Renal cortical epithelial cell (primary cell): ENCODE measurements around the gene DAND5. TPM values are rescaled to one million over a fixed set of nuclear protein-coding genes. Genes with fewer than 3 reads are reported as not detected.
"Not testable (repeated sequence)": the region's sequence is repeated elsewhere in the genome, so short reads cannot be mapped to it uniquely, and the experiment has no call there.

Experiments used
- DNase-seq: peaks from one replicate; pipeline ENCODE4 v3.0.0-alpha.2; 2011; ENCODE audit warnings: low read depth
- total RNA-seq: library from RNA; depleted of rRNA; stranded (reverse); fragments of >200 nt; gene quantifications from 2 replicates; pipeline ENCODE4 v1.2.3, GENCODE V29; 2014

The DAND5 gene
- total RNA-seq, 1 donor from 2014 or later, result 0.05 TPM

DNA sequence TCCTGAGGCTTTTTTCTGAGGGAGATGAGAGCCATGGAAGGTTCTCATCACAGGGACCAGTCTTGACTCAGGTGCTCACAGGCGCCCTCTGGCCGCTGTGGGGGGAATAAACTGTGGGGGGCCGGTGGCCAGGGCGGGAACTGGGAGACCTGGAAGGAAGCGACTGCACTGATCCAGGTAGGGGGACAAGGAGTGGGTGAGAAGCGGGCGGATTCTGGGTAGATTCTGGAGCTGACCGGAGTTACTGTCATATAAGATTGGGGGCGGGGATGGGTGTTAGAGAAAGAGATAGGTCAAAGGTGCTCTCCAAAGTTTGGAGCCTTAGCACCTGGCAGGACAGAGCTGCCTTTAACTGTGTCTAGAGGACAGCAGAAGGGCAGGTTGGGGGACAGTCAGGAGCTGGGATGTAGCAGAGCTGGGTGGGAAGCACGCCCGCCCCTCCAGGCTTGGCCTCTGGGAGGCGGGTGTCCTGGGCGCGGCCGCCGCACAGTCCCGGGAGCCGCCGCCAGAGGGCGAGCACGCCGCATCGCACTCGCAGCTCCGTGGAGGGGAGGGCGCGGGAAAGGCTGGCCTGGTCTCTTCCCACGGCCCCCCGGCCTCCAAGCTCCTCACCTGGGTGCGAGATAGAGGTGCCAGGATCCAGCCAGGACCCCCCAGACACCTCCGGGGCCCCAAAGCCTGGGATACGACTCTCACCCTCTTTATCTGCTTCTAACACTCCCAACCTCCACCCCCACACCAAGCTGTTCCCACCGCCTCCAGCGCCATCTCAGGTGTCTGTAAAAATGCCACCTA, 4.2 kb upstream of the DAND5 start:
- no peak for DNase-seq

DNA sequence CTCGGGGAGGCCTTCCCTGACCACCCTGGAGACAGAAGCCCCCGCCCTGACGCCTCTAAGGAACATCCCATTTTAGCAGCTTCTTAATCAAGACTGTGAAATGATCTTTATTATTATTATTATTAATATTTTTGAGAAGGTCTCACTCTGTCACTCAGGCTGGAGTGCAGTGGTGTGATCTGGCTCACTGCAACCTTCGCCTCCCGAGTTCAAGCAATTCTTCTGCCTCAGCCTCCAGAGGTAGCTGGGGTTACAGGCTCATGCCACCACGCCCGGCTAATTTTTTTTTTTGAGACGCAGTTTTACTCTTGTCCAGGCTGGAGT, 3.6 kb upstream of the DAND5 start:
- no peak for DNase-seq

DNA sequence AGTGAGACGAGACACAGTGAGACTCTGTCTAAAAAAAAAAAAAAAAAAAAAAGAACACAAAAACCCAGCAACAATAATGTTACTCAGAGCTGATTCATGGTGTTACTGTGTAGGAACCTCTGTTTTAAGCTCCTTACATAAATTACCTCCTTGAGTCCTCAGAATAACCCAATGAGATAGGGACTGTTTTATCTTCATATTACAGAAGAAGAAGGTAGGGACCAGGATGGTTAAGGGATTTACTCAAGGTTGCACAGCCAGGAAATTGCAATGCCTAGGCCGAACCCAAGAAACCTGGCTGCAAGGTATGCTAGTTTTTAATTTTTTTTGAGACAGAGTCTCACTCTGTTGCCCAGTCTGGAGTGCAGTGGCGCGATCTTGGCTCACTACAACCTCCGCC, 1.5 kb upstream of the DAND5 start:
- DNase-seq, result no peak

- no peak for DNase-seq
These were observed 869 bp downstream of the DAND5 start for GRCh38 chr19:12970070-12970820.

DNA sequence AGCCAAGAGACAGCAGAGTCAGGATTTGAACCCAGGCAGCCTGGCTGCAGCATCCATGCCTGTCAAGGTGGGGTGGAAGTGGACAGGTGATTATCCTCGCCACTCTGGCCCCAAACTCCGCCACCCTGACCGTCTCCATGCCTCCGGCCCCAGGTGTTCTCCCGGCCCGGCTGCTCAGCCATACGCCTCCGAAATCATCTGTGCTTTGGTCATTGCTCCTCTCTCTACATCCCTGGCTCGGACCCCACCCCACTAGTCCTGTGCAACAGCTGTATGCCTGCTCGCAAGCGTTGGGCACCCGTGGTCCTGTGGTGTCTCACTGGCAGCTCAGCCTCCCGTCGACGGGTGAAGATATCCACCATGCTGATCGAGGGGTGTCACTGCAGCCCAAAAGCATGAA, 3.9 kb downstream of the DAND5 start:
- DNase-seq, result no peak

- DNase-seq, result no peak
These were observed 5.2 kb downstream of the DAND5 start for GRCh38 chr19:12974301-12975220.

DNA sequence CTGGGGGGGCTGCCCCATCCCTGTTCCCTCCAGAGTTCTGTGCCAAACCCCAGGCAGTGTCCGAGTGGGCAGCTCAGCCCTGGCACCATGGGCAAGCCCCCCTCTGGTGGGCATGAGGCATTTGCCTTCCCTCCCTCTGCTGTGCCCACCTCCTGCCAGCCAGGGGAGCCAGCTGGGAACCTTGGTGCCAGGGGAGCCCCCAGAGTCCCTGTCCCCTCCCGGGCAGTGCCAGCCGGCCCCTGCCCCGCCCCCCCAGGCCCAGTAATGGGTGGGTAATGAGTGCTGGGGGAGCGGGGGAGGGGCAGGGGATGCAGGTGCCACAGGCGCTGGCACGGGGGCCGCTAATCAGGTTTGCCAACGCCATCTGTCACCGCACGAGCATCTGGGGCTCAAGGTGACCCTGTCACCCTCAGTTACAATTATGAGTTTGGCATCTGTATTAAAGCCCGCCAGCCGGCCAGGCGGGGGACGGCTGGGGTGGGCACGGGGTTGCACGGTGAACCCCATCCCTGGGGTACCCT, 5.9 kb downstream of the DAND5 start:
- DNase-seq, result no peak

DNA sequence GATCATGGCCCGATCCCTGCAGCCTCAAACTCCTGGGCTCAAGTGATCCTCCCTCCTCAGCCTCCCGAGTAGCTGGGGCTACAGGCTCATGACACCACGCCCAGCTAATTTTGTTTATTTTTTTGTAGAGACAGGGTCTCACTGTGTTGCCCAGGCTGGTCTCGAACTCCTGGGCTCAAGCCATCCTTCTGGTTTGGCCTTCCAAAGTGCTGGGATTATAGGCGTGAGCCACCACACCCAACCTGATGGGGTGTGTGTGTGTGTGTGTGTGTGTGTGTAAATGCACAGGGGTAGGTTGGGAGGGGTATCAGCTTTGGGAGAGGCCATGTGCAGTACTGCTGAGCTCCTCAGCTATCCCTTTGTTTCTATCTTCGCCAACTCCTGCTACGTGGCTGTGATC, 6.7 kb downstream of the DAND5 start:
- DNase-seq, result not testable (repeated sequence)

- DNase-seq, result no peak
These were observed 10.6 kb downstream of the DAND5 start for GRCh38 chr19:12979974-12980373.

DNA sequence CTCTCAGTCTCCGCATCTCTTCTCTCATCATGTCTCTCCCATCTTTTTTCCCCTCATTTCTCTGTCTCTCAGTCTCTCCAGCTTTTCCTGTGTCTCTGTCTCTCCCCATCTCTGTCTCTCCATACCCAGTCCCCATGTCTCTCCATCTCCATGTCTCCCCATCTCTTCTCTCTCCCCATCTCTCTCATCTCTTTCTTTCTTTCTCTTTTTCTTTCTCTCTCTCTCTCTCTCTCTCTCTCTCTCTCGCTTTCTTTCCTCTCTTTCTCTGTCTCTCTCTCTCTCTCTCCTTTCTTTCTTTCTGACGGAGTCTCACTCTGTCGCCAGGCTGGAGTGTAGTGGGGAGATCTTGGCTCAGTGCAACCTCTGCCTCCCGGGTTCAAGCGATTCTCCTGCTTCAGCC, 13.3 kb downstream of the DAND5 start:
- no peak for DNase-seq

- no peak for DNase-seq
These were observed 13.7 kb downstream of the DAND5 start for GRCh38 chr19:12983091-12983490.

DNA sequence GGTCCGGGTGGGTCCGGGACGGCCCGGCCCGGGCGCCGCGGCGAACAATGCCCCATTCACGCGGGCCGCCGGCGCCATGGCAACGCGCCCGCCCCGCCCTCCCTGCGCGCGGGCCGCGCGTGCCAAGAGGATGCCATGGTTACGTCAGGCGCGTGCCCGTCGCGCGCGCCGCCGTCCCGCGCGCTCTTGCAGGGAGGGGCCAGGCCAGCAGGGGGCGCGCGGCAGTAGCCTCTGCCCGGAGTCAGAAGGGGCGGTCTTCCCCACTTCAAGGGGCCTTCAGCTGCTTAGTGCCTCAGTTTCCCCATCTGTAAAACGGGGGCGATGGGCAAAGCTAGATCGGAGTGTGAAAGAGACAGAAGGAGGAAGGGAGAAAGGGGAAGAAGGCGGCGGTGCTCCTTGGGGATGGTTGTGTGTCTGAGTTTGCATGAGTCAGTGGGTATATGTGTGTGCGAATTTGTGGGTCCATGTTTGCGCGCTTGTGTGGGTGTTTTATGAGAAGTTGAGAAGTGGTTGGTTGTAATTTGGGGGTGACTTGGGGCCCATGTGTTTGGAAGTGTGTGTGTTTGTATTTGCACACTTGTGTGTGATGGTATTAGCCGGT, 14.3 kb downstream of the DAND5 start:
- peak; percentile 9 for DNase-seq

DNA sequence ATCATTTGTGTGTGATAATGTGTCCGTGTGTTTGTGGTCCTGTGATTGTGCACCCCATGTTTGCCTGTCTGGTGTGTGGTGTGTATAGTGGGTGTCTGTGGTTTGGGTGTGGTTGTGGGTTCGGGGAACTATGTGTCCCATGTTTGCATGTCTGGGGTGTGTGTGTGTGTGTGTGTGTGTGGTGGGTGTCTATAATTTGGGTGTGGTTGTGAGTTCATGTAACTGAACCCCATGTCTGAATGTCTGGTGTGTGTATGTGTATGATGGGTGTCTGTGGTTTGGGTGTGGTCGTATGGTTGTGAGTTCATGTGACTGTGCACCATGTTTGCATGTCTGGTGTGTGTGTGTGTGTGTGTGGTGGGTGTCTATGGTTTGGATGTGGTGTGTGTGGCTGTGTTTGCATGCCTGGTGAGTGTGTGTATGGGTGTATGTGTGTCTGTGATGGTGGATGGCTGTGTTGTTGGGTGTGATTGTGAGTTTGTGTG, 14.8 kb downstream of the DAND5 start:
- no peak for DNase-seq

DNA sequence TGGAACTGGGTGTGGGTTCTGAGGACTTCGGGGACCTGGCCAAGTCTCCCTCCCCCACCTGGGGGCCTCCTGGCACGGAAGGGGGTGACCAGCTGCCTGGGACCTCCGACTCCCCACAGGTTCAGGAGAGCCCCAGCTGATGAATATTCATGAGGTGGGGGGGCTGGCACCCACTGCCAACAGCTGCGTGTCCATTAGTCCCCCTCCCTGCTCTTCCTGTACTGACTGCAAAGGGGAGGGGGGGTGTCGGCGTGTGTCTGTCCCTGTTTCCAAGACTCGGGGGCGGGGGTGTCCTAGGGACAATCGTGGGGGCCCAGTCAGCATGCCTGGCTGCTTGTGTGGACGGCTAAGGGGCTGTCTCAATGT, 15.3 kb downstream of the DAND5 start:
- no peak for DNase-seq

DNA sequence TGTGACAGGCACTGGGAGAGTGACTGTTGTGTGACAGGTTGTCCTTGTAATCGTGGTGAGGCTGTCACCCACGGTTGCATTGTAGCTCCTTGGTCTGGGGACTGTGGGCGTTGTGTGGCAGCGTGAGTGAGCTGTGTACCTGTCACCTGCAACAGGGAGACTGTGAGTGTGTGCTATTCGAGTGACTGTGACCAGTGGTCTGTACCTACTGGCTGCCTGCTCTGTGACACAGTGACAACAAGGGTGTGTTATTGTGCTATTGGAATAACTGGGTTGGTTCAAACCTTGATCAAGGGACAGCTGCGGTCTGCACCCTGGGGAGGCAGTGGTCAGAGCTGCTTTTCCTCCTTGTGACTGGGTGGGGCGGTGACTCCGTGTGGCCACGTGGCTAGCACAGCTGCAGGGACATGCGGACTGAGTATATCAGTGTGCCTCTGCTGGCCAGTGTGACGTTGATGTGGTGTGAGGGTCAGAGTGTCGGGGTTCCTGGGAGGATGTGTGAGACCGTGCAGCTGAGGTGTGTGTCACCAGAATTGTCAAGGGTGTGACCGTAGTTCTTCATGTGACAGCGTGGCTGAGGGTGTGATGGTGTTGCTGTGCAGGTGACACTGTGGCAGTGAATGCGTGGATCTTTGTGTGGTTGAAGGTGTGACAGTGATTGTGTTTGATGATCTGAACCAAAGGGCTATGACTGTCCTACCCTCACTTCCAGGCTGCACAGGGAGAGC, 15.8 kb downstream of the DAND5 start:
- DNase-seq, result peak; percentile 13

DNA sequence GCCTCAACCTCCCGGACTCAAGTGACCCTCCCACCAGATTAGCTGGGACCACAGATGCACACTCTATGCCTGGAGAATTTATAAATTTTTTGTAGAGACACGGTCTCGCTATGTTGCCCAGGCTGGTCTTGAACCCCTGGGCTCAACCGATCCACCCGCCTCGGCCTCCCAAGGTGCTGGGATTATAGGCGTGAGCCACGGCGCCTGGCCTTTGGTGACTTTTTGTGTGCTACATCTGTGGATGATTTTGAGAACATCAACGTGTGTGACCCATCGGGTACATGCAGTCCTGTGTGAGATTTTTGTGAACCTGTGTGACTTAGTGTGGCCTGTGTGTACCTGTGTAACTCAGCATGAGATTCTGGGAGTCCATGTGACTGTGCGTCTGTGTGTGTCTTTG, 17.4 kb downstream of the DAND5 start:
- no peak for DNase-seq

DNA sequence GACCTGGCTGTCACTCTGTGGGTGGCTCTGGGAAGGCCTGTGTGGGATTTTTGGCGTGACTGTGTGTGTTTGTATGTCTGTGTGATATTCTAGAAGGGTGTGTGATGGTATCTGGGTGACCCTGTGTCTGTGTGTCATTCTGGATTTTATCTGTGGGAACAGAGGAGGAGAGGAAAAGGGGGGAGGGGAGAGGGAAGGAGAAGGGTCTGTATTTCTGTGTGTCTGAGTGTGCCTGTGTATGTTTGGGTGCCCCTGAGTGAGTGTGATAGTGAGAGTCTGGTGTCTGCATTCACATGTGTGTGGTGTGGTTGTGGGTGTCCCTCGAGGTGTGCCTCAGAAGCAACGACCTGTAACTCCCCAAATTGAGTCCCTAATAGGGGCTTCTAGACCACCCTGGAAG, 17.8 kb downstream of the DAND5 start:
- no peak for DNase-seq

DNA sequence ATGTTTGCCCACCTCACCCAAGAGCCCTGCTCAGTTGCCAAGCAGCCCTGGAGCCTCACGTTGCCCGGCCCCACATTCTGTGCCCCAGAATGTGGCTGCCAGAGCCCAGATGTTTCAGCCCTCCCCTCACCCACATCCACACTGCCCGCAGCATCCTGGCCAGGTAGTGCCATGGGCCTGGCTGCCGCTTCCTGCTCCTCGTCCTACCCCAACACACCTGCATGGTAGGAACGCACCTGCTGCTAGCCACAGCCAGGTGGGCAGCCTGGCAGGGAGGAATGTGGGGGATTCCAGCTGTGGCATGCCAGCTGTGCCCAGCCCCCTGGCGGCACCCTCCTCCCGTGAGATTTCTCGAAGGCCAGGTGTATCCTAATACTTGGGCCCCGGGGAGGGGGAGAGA, 18.4 kb downstream of the DAND5 start:
- DNase-seq, result no peak

GRCh38 chr19:12990431-12990830, 21.1 kb downstream of the DAND5 start:
- DNase-seq, result no peak

DNA sequence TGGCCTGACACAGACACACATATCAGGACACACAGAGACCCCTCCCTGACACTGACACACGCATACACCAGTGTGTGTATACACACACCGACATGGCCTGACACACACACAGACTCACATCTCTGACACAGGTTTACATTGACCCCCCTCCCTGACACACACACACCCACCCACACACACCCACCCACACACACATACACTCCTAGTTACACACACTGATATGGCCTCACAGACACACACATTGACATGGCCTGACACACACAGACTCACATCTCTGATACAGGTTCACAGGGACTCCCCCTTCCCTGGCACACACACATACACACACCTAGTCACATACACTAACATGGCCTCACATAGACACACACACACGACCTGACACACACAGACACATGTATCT, 21.5 kb downstream of the DAND5 start:
- DNase-seq, result no peak

GRCh38 chr19:12991296-12991695, 21.9 kb downstream of the DAND5 start:
- no peak for DNase-seq
